GM12872 (cell line): ENCODE results near the gene DCTN3.

ENCODE experiments used
- TF ChIP-seq, protein P1 (sequence below): IDR thresholded peaks from 3 replicates; pipeline ENCODE4 v1.5.1; 2011; ENCODE audit warnings: low read depth, mild to moderate bottlenecking, low read length, moderate library complexity; ENCODE audit not compliant: insufficient read depth

Gene DCTN3

DNA sequence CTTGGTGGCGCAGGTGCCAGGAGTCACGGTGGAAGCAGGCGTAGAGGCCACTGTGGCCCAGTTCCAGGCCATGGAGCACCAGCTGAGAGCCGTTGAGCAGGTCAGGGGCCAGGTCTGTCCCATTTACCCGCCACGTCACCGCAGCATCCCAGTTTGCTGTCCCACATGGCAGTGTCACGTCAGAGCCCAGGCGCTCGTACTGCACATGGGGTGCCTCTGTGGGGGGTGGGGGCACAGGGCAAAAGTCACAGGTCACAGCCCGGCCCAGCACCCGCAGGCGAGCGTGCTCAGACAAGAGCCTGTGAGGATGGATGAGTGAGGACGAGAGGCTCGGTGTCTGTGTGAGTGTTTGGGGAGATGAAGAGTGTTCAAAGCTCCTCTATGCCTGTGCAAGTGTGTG, 55.7 kb downstream of the DCTN3 start:
- TF ChIP-seq, protein P1, sequence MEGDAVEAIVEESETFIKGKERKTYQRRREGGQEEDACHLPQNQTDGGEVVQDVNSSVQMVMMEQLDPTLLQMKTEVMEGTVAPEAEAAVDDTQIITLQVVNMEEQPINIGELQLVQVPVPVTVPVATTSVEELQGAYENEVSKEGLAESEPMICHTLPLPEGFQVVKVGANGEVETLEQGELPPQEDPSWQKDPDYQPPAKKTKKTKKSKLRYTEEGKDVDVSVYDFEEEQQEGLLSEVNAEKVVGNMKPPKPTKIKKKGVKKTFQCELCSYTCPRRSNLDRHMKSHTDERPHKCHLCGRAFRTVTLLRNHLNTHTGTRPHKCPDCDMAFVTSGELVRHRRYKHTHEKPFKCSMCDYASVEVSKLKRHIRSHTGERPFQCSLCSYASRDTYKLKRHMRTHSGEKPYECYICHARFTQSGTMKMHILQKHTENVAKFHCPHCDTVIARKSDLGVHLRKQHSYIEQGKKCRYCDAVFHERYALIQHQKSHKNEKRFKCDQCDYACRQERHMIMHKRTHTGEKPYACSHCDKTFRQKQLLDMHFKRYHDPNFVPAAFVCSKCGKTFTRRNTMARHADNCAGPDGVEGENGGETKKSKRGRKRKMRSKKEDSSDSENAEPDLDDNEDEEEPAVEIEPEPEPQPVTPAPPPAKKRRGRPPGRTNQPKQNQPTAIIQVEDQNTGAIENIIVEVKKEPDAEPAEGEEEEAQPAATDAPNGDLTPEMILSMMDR, result no peak
